ENCODE measurements around the gene ASTN1.

DNA sequence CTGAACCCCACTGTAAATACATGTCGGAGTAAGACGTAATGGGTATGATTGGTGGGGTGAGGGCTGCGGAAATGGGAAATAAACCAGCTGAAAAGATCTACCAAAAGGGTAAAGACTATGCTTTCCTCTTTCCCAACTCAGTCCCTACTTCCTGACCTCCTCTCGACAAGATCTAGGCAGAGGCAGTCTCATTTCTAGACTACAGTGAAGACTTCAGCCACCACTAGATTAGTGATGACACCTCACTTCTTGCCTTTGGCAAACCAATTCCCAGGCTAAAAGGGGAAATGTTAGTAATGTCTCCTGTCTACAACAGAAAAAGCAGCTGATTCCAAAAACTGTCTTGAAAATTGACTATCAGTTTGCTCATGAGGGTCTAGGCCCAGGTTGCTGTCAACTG, 219.9 kb downstream of the ASTN1 start:
- TF ChIP-seq SP1 (IDR thresholded peaks at IDR 0.05) = no peak
- no peak for TF ChIP-seq HDGF (IDR thresholded peaks at IDR 0.05; ENCODE audit: borderline replicate concordance)
- TF ChIP-seq NFRKB (IDR thresholded peaks at IDR 0.05) = no peak

Measured in HEK293T (cell line).